ENCODE measurements around the gene GHDC. TPM values are rescaled to one million over a fixed set of nuclear protein-coding genes. Genes with fewer than 3 reads are reported as not detected.

GHDC gene
- total and polyA plus RNA-seq, 2 of the 13 experiments (the other 11 are each of a cell fraction or from before 2014, with no cell fraction given), result 15.4 to 22.5 TPM

- no peak for ATAC-seq
- POLR2A ChIA-PET, result no interaction called here
Measured at GRCh38 chr17:42198897-42199296, 4.6 kb upstream of the GHDC start.

More at GRCh38 chr17:42198897-42199296, 4.6 kb upstream of the GHDC start:
- no TSS peak for BruUV-seq (replicated peaks)
- no peaks in the 10 kb centered on the region for H4K20me1 ChIP-seq (ENCODE audit: insufficient read depth, low read length)
- DNase-seq (ENCODE audit: low spot score), result no peak
- WGBS (ENCODE audit: low lambda C conversion rate), result 92% methylated on average over 4 of the region's 4 CpGs
- in situ Hi-C loops (cut with HindIII; ENCODE audit: extremely low pct_ligation_motif_present, low pct_unique_long_range_greater_than_20kb), result no loop called here
- H3K9me3 ChIP-seq (ENCODE audit: low read length), result no peaks in the 10 kb centered on the region
- FAIRE-seq, result no peak
- H3K36me3 ChIP-seq (replicated peaks in 1 of 2; ENCODE audit: control insufficient read depth in 1 of 2, insufficient read depth in 2 of 2, low read length in 2 of 2), result peaks cover 1 to 11% of the 10 kb centered on the region in 2 experiments; a peak in 4 of 5 replicates
- no peak overlapping the region for H3K9ac ChIP-seq (ENCODE audit: insufficient read depth, low read depth, low read length)
- H3K4me1 ChIP-seq (ENCODE audit: insufficient read depth, low read length), result peaks cover 22% of the 10 kb centered on the region
- no peaks in the 10 kb centered on the region for H3K79me2 ChIP-seq (ENCODE audit: insufficient read depth, low read length)
- no peak overlapping the region for H3K4me3 ChIP-seq (replicated peaks in 1 of 3; ENCODE audit: insufficient read depth in 1 of 3, low read depth in 2 of 3, low read length in 3 of 3)
- no peak for TF ChIP-seq ETS1 (CRISPR knock-in tag; IDR thresholded peaks at IDR 0.05)
- TF ChIP-seq ATAD3A (CRISPR knock-in tag; IDR thresholded peaks at IDR 0.05), result no peak
- no peak for TF ChIP-seq RERE (CRISPR knock-in tag; IDR thresholded peaks at IDR 0.05; ENCODE audit: low read depth)
- TF ChIP-seq ZNF225 (CRISPR knock-in tag; IDR thresholded peaks at IDR 0.05), result no peak
- no peak for TF ChIP-seq DMTF1 (CRISPR knock-in tag; IDR thresholded peaks at IDR 0.05)
- H3K27ac ChIP-seq (ENCODE audit: extremely low read length, insufficient read depth, low read length), result no peak overlapping the region
- intact Hi-C loops (cut with micrococcal nuclease; ENCODE audit: unreplicated experiment), result no loop called here
- no peak overlapping the region for H3K4me2 ChIP-seq (ENCODE audit: low read depth, low read length)
- no peaks in the 10 kb centered on the region; a peak in 1 of 5 replicates for H3K27me3 ChIP-seq (ENCODE audit: control insufficient read depth in 1 of 2, insufficient read depth in 2 of 2, low read length in 2 of 2)
- no peak overlapping the region for H2AFZ ChIP-seq (ENCODE audit: low read length)
- CTCF ChIA-PET (ENCODE audit: low intra/inter-chr PET ratio, low total read pairs), result no interaction called here
